HG02885 (cell line): ENCODE data around the gene PTP4A2.
"Not testable (repeated sequence)": the region's sequence is repeated elsewhere in the genome, so short reads cannot be mapped to it uniquely, and the experiment has no call there.

ENCODE experiments used
- ATAC-seq: cut with Tn5 transposase; IDR thresholded peaks from one replicate; pipeline ENCODE4 v1.9.1; 2021; ENCODE audit warnings: mild to moderate bottlenecking; ENCODE audit not compliant: unreplicated experiment, poor library complexity

The PTP4A2 gene

DNA sequence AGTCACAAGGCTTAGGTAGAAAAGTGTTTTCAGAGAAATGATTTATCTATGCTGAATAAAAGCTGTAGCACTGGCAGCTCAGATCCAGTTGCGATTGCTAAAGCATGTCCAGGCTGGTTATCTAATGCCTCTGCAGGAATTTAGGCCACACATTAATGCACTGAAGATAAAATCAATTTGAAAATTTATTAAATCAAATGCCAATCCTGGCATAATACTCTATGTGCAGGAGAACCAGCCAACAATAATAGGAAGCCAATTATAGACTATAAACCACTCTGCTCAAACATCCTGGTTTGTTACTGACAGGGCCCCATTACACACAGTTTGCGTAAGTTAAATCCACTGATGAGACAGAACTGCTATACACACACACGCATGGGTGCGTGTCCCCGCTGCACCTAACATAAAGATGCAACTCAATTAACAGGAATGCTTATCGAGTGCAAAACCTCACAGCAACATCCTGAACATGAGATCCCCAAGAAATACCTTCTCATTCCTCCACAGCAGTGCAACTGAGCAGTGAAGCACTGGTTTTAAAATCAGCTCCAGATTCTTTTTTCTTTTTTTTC lies 40.6 kb downstream of the PTP4A2 start:
- ATAC-seq = no peak

DNA sequence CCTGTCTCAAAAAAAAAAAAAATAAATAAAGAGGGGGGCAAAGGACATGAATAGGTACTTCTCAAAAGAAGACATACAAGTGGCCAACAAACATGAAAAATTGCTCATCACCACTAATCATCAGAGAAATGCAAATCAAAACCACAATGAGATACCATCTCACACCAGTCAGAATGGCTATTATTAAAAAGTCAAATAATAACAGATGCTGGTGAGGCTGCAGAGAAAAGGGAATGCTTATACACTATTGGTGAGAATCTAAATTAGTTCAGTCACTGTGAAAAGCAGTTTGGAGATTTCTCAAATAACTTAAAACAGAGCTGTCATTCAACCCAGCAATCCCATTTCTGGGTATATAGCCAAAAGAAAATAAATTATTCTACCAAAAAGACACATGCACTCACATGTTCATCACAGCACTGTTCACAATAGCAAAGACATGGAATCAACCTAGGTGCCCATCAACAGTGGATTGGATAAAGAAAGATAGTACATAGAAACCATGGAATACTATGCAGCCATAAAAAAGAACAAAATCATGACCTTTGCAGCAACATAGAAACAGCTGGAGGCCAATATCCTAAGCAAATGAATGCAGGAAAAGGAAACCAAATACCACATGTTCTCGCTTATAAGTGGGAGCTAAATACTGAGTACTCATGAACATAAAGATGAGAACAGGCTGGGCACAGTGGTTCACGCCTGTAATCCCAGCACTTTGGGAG lies 42.5 kb downstream of the PTP4A2 start:
- ATAC-seq = not testable (repeated sequence)

DNA sequence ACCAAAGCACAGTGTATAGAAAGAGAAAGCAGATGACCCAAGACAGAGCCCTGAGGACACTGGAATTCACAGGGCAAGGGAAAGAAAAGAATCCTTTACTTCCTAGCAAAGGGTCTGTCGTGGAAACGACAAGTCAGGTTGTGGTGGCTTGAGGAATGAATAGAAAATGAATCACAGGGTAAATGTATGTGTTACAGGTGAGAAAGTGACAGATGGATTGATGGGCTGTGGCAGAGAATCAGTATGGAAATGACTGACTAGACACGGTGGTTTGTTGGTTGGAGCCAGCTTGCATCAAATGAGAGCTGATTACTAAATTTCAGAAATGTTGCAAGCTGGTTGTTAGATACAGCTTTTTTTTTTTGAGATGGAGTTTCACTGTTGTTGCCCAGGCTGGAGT lies 46.9 kb downstream of the PTP4A2 start:
- no peak for ATAC-seq

DNA sequence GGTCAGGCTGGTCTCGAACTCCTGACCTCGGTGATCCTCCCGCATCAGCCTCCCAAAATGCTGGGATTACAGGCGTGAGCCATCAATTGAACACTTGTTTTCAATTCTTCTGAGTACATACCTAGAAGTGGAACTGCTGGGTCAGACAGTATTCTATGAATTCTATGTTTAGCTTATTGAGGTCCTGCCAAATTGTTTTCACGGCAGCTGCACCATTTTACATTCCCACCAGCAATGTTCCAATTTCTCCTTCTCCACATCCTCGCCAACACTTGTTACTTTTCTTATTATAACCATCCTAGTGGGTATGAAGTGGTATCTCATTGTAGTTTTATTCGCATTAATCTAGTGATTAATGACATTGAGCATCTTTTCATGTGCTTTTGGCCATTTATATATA lies 49.9 kb downstream of the PTP4A2 start:
- no peak for ATAC-seq

DNA sequence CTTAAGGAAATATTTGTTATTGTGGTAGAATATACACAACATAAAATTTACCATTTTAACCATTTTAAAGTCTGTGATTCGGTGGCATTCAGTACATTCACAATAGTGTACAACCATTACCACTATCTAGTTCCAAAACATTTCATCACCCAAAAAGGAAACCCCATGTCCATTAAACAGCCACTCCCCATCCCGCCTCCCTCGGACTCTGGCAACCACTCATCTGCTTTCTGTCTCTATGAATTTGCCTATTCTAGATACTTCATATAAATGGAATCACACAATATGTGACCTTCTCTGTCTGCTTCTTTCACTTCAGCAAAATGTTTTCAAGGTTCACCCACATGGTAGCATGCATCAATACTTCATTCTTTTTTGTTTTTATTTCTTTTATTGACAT lies 51.3 kb downstream of the PTP4A2 start:
- no peak for ATAC-seq

GRCh38 chr1:31885851-31886250 lies 52.3 kb downstream of the PTP4A2 start:
- ATAC-seq = no peak

- ATAC-seq = no peak
These were observed 54.7 kb downstream of the PTP4A2 start for GRCh38 chr1:31883357-31883942.

GRCh38 chr1:31881688-31882000 lies 56.5 kb downstream of the PTP4A2 start:
- ATAC-seq = no peak

DNA sequence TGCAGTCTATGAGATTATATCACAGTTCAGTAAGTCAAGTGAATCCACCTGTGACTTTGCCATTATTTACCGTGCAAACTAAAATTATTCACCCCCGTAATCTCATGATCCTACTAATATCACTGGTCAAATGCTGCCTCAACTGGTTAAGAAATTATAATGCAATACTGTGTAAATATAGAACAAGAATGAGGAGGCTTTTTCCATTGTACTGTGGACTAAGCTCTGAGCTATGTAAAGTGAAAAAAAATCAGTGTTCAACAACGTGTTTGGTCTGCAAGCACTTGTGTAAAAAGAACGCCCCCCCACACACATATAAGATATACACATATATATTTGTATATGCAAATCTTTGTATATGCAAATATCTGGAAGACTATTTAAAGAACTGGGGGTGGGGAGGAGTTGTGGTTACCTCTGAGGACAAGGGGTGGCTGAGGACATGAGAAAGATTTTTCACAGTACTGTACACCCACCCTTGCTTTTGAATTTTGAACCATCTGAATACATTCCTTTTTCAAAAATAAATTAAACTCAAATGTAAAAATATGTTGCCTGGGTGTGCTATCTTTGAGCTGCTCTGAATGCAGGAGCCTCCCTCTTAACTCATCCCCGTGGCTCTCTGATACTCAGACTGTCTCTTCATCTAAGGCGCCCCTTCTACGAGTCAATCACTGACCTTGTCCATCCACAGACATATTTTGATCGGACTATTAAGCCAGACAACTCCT lies 57.0 kb downstream of the PTP4A2 start:
- no peak for ATAC-seq

DNA sequence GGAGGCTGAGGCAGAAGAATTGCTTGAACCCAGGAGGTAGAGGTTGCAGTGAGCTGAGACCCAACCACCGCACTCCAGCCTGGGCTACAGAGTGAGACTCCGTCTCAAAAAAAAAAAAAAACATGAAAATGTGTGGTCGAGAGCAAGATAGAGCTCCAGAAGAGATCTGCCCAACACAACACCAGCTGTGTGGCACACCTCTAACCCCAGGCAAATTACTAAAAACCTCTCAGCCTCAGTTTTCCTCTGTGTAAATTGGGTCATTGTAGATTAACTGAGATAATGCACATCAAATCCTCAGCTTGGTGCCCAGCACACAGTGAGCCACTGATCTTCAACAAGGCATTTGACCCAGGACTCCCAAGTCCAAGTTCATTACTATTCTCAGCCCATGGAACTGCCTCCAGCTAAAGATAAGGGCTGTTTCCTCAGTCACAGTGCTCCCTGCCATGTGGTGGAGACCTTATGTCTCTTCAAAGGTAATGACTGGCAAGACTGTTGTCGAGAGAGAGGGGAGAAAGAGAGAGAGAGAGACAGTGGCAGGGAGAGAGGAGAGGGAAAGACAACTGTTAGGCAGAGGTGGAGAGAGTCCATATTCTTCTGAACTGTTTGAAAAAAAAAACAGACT lies 58.1 kb downstream of the PTP4A2 start:
- ATAC-seq = no peak

DNA sequence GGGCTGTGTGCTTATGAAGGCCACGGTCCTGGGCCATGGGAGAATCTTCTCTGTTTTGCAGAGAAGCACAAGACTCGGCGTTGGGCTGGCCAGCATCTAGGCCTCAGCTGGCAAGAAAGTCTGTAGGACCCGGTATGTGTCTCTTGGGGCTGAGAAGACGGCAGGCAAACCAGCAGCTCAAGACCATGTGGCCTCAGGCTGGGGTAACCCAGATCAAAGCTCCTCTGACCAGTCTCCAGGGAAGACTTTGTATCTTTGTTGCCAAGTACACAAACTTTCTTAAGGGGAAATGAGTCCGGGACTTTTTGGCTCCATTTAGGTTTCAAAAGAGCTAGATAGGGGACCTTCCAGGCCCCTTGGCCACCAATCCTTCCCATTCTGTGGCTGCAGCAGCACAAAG lies 60.1 kb downstream of the PTP4A2 start:
- ATAC-seq = no peak

- ATAC-seq = no peak
These were observed 60.6 kb downstream of the PTP4A2 start for GRCh38 chr1:31877544-31877943.

DNA sequence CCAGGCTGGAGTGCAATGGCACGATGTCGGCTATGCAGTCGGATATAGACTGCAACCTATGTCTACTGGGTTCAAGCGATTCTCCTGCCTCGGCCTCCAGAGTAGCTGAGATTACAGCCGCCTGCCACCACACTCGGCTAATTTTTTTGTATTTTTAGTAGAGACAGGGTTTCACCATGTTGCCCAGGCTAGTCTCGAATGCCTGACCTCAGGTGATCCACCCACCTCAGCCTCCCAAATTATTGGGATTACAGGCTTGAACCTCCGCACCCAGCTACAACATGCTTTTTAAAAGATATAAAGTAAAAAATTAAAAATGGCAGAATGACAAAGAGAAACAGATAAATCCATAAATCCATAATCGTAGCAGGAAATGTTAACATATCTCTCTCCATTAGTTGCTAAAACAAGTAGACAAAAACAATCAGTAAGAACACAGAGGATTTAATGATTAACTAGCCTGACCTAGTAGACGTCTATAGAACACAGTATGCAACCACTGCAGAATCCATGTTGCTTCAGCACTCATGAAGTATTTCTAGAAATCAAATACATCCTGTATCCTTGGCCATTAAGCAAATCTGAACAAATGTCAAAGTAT lies 62.4 kb downstream of the PTP4A2 start:
- no peak for ATAC-seq

DNA sequence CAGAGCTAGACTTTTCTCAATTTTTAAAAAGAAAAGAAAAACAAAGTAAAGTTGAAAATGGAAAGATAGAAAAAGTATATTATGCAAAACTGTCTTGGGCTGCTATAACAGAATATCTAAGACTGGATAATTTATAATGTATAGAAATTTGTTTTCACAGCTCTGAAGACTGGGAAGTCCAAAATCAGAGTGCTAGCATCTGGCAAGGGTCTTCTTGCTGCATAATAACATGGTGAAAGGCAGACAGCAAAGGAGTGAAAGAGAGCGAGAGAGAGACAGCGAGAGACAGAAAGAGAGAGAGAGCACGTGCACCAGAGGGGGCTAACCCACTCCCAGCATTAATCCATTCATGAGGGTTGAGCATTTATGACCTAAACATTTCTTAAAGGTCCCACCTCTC lies 63.2 kb downstream of the PTP4A2 start:
- ATAC-seq = no peak

GRCh38 chr1:31872658-31873636 lies 65.2 kb downstream of the PTP4A2 start:
- no peak for ATAC-seq

- ATAC-seq = no peak
These were observed 66.5 kb downstream of the PTP4A2 start for GRCh38 chr1:31871703-31872102.

DNA sequence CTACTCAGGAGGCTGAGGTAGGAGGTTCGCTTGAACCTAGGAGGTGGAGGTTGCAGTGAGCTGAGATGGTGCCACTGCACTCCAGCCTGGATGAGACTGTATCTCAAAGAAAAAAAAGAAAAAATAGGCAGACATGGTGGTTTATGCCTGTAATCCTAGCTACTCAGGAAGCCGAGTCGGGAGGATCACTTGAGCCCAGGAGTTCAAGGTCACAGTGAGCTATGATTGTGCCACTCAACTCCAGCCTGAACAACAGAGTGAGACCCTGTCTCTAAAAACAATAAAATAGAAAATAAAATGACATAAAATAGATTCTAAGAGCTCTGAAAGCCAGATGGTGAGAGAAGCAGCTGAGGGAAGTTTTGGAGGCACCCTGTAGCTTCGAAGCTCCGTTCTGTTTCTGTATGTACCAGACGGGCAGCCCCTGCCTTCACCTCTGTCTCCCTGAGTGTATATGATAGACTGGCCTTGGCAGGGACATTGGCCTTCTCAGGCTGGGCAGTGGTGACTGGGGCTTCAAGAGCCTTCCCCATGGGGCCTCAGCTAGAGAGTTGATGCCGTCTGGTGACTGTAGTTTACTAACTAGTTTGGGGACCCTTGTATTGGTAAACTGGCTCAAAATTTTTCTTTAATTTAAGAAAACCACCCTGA lies 68.0 kb downstream of the PTP4A2 start:
- no peak for ATAC-seq

- no peak for ATAC-seq
These were observed 68.7 kb downstream of the PTP4A2 start for GRCh38 chr1:31869449-31869848.

GRCh38 chr1:31868862-31869261 lies 69.3 kb downstream of the PTP4A2 start:
- ATAC-seq = no peak
